Inflammatory macrophage treated with lipopolysaccharide for 1 hour (primary cell): ENCODE results near the gene RABGEF1.
A peak's percentile ranks its signal among the peaks of the same experiment; 100 is the strongest.
"Not testable (repeated sequence)": the region's sequence is repeated elsewhere in the genome, so short reads cannot be mapped to it uniquely, and the experiment has no call there.

Source experiments
- DNase-seq, 2 donors: peaks; one replicate each; pipeline ENCODE4 v3.0.0-alpha.2; 2020 to 2022

Gene RABGEF1

DNA sequence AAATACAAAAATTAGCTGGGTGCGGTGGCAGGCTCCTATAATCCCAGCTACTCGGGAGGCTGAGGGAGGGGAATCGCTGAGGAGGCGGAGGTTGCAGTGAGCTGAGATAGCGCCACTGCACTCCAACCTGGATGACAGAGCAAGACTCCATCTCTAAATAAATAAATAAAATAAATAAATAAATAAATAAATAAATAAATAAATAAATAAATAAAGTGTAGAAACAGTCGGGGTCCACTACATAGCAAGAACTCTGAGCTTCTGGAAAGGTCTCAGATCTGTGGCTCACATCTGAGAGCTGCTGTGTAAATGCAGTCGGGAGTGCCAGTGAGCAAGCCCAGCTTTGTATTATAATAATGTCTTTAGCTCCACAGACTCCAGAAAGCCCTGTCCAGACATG lies 76.1 kb downstream of the RABGEF1 start:
- DNase-seq, result not testable (repeated sequence)

DNA sequence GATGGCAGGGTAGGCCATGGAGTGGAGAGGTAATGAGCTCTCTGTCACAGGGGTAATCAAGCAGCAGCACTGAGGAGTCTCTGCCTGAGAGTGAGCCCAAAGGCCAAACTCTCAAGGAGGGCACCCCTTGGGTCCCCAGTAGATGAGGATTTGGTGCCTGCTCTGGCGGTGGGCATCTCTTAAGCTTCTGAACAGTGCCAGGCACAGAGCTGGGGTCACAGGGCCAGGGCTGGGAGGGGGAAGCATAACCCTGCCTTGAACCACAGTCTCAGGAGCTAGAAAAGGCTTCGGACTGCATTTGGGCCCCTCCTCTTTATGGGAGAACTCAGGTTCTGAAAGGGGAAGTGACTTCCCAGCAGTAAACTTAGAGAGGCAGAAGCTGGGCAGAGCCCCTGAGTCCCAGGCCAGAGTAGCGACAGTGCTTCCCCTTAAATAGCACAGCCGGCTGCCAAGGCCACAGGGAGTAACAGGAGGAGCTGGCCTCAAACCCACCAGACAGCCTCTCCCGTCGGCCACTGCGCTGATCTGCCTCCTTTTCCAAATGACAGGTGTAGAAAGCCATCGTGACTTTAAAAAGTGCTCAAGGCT lies 76.8 kb downstream of the RABGEF1 start:
- DNase-seq, result not testable (repeated sequence)

DNA sequence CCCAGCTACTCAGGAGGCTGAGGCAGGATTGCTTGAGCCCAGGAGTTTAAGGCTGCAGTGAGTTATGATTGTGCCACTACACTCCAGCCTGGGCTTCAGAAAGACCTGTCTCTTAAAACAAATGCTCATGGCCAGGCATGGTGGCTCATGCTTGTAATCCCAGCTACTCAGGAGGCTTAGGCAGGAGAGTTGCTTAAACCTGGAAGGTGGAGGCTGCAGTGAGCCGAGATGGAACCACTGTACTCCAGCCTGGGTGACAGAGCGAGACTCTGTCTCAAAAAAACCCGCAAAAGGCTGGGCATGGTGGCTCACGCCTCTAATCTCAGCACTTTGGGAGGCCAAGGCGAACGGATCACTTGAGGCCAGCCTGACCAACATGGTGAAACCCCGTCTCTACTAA lies 77.4 kb downstream of the RABGEF1 start:
- not testable (repeated sequence) for DNase-seq

DNA sequence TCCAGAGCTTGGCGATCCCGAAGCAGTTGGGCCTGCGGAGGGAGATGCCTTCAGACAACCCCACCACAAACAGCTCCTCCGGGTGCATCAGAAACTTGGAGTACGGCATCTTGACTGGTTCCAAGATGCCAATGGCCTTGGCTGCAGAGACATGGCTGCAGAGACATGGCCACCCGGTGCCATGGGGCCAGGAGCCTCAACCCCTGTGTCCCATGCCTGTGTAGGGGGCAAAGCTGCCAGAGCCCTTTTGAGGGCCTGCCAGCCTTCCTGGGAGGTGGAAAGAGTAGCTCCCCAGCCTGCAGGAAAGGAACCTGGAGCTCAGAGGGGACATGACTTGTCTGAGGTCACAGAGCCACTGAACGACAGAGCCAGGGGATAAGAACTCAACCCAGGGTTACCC lies 83.5 kb downstream of the RABGEF1 start:
- DNase-seq, result no peak

DNA sequence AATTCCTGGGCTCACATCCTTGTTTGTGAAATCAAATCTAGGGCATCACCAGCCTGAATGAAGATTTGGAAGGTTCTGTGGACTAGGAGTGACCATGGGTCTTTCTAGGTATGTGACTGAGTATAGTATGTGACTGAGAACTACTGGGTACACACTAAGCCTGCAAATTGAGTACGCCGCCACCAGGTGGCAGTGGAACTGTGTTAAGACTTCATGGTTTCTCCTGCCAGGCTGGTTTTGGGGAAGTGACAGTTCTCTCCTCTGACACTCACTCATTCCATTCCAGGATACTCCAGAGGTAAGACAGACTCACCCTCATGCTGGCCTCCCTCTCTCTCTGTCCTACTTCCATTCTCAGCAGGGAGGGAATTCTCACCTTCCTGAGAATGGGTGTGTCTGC lies 85.0 kb downstream of the RABGEF1 start:
- DNase-seq, result peak; percentile 52 to 78

DNA sequence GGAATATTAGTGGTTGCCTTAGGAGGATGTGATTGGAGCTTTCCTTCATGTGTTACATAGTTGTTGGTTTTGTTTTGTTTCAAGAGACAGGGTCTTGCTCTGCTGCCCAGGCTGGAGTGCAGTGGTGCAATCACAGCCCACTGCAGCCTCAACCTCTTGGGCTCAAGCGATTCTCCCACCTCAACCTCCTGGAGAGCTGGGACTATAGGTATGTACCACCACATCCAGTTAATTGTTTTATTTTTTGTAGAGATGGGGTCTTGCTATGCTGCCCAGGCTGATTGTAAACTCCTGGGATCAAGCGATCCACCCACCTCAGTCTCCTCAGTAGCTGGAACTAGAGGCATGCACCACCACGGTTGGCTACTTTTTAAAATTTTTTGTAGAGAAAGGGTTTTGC lies 86.1 kb downstream of the RABGEF1 start:
- no peak for DNase-seq

DNA sequence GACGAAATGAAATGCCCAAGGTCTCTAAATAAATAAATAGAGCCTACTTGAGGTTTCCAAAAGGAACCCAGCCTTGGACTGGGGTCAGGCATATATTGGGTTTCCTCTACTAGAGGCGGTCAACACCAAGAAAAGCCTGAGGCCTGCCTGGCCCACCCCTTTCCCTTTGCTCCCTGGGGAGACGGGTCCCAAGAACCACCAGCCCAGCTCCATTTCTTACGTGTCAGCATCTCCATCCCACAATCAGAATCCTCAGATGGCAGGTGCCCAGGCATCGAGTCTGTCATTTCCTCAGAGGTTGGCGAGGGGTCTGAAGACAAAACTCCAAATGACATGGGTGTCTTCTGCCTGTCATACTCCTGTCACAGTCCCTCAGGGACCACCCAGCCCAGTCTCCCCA lies 90.4 kb downstream of the RABGEF1 start:
- DNase-seq, result not testable (repeated sequence)

DNA sequence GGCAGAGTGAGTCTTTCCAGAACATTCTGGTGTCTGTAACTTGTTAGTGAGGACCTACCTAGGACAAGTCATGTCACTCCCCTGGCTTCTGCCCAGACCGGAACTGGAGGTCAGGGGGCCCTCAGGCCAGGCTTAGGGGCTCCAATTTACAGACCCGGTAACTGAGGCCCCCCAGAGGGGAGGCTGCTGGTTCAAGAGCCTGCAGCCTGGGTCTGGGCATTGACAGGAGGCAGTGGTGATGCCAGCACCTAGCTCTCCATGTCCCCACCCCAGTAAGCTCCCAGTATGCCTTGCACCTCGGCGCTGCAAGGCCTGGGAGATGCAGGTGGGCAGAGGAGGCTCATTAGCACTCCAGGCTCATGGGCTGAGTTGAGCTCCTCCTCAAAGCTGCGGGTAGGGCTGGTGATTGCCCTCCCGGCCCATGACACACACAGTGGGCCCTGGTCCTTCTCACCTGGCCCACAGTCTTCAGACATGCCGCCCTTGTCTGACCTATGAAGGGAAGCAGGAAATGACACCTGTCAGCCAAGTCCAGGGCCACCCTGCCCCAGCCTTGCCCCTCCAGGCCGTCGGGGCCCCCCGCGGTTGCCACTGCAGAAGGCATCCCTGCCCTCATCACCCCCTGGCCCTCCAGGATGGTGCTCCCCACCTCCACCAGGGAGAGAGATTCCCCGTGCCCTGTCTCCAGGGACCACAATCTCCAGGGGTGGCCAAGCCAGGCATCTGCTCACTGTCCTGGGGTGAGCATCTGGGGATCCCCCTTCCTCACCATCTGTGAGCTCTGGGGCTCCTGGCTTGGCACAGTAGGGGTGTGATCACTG lies 92.2 kb downstream of the RABGEF1 start:
- no peak for DNase-seq

DNA sequence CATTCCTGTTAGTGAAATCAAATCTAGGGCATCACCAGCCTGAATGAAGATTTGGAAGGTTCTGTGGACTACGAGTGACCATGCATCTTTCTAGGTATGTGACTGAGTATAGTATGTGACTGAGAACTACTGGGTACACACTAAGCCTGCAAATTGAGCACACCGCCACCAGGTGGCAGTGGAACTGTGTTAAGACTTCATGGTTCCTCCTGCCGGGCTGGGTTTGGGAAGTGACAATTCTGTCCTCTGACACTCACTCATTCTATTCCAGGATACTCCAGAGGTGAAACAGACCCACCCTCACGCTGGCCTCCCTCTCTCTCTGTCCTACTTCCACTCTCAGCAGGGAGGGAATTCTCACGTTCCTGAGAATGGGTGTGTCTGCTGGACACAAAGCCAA lies 96.5 kb downstream of the RABGEF1 start:
- peak; percentile 70 to 91 for DNase-seq

DNA sequence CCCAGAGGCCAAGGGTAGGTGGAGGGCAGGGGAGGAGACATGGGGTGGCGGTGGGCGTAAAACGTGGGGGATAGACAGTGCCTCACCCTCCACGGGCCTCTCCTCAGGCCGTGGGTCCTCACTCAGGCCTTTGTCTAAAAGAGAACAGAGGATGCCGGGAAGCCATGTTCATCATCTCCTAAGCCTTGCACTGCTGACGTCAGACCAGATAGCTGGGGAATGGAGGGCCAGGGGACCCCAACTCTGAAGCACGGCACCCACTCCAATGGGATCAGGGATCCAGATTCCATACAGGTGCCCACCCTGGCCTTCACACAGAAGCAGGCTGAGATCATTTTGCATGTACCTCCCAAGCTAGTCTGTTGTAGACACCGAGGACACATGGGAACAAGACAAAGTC lies 97.1 kb downstream of the RABGEF1 start:
- no peak for DNase-seq

DNA sequence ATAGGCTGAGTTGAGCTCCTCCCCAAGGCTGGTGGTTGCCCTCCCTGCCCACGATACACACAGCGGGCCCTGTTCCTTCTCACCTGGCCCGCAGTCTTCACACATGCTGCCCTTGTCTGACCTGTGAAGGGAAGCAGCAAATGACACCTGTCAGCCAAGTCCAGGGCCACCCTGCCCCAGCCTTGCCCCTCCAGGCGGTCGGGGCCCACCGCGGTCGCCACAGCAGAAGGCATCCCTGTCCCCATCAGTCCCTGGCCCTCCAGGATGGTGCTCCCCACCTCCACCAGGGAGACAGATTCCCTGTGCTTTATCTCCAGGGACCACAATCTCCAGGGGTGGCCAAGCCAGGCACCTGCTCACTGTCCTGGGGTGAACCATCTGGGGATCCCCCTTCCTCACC lies 99.3 kb downstream of the RABGEF1 start:
- no peak for DNase-seq

DNA sequence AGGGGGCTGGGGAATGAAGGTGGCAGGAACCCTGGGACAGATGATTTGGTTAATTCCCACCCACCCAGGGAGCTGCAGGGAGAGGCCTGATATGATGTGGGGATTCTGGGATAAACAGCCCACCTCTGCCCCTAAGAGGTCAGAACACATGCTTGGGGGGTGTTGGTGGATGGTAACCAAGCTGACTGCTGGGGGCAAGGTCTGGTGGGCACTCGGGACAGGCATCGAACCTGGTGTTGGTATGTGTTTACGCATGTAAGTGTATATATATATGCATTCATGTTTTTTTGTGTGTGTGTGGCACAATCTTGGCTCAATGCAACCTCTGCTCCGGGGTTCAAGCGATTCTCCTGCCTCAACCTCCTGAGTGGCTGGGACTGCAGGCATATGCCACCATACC lies 99.8 kb downstream of the RABGEF1 start:
- no peak for DNase-seq

DNA sequence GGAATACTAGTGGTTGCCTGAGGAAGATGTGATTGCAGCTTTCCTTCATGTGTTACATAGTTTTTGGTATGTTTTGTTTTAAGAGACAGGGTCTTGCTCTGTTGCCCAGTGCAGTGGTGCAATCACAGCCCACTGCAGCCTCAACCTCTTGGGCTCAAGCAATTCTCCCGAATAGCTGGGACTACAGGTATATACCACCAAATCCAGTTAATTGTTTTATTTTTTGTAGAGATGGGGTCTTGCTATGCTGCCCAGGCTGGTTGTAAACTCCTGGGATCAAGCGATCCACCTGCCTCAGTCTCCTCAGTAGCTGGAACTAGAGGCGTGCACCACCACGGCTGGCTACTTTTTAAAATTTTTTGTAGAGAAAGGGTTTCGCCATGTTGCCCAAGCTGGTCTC lies 101.4 kb downstream of the RABGEF1 start:
- no peak for DNase-seq

DNA sequence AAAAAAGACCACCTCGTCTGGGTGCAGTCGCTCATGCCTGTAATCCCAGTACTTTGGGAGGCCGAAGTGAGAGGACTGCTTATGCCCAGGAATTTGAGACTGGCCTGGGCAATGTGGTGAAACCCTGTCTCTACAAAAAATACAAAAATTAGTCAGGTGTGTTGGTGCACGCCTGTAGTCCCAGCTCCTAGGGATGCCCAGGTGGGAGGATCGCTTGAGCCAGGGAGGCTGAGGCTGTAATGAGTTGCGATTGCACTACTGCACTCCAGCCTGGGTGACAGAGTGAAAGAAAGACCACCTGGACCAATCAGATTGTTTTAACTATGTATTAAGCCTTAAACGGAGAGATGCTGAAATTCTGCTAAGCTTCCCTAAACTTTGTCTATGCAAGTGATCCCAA lies 103.0 kb downstream of the RABGEF1 start:
- DNase-seq, result not testable (repeated sequence)

DNA sequence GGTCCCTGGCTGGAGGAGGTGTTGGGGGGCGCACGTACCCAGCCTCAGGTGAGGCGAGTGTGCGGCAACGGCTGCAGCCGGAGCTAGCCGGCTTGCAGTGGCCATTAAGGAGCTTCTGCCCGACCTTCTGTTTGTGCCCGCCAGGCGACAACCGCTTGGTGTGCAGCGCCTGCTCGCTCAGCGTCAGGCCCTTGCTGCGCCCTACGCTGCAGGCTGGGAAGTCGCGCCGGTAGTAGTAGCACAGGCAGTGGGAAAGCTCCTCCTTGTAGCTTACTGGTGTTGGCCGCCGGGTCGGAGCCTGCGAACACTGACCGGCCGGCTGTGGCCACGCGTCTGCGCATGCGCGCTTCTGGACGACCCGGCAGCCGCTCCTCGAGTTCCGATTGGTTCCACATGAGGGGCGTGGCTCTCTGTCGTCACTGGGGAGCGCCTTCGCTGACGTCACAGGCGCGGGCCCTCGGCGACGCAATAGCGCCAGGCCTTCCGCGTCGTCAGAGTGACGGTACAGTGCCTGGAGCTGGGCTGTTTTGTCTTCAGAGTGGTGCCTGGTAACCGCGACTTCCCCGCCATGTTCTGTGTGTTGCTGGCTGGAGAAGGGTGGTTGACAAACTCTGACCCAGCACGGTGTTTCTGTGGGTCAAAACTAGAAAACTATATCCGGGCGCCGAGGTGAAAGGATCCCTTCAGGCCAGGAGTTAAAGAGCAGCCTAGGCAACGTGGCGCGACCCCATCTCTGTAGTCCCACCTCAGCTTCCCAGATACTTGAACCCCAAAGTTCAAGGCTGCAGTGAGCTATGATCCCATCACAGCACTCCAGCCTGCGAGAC lies 104.2 kb downstream of the RABGEF1 start:
- peak; percentile 97 to 100 for DNase-seq

DNA sequence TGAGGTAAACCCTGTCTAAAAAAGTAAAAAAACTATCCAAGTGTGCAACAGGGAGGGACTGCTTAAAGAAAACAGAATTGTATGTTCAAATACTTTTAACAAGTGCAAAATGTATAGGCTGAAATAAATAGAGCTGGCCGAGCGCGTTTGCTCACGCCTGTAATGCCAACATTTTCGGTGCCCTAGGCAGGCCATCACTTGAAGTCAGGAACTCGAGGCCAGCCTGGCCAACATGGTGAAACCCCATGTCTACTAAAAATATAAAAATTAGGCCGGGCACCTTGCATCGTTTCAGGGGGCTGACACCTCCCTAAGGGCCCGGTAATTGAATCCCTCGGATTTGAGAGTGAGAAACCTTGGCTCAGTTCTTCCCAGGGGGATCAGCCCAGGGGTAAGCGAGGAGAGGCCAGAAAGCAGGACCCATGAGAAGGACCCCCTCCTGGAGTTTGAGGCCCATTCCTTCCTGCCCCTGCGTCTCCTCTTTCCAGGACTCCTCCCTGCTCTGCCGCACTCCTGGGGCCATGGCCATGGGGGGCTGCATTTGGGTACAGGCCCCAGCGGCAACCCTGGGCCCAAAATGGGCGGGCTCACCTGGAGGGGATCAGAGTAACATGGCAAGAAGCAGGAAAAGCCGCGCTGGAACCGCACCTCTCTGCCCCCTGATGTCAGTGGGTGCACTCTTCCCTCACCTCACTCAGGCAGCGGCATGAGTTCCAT lies 105.0 kb downstream of the RABGEF1 start:
- no peak for DNase-seq

DNA sequence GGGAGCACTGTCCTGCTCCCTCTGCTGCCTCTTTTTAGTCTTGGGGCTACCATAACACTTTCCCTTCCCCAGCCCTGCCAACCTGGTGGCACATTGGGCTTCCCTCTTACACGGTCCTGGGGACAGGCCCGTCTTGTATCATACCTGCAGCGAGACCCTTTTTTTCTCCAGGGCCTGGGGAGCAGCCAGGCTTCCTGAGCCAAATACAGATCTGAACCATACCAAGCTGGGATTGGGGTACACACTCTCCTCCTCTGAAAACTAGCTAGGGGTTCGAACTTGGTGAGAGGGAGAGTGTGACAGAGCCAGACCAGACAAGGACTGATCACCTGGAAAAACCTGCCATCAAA lies 105.5 kb downstream of the RABGEF1 start:
- not testable (repeated sequence) for DNase-seq

DNA sequence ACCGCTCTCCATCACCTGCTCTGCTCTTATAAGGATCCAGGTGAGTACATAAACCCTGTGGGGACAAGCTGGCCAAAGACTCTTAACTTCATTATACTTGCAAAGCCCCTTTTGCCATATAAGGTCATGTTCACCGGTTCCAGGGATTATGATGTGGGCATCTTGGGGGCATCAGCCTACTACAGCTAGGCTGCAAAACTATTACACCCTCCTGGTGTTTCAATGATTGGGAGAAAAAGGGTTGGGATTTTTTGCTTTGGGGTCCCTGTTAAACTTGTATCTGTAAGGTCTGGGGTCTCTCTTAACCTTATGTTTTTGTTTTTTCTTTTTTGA lies 107.0 kb downstream of the RABGEF1 start:
- not testable (repeated sequence) for DNase-seq

DNA sequence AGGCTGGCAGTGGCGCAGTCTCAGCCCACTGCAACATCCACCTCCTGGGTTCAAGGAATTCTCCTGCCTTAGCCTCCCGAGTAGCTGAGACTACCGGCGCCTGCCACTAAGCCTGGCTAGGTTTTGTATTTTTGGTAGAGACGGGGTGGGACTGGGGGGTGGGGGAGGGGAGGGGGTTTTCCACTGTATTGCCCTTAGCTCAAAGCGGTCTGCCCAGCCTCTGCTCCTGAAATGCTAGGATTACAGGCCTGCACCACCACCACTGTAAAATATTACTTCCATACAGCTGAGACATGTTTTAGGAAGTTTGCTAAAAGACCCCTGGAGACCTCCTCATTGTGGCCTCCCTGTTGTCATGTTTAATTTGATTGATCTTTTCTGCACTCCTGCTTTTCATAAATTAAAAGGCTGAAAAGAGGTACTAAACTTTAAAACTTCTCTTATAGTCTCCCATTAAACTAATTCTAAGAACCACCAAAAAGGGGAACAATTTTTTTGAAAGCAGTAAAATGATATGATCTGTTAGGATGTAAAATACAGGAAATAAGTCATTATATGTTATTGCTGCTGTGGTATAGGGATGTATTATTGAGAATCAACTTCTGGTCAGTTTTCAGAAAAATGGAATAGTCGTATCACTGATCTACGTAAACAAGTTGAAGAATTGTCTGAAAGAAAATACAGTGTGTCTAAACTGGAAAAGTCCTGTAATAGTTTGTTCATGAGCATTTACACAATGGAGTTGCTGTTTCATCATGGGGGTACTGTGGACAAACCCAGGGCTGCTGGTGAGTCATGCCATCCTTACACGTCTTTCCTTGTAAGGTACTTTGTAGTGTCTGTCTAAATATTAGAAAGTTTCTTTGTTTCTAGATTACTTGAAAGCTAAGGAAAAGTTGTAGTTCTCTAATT lies 107.6 kb downstream of the RABGEF1 start:
- peak; percentile 87 to 92 for DNase-seq

DNA sequence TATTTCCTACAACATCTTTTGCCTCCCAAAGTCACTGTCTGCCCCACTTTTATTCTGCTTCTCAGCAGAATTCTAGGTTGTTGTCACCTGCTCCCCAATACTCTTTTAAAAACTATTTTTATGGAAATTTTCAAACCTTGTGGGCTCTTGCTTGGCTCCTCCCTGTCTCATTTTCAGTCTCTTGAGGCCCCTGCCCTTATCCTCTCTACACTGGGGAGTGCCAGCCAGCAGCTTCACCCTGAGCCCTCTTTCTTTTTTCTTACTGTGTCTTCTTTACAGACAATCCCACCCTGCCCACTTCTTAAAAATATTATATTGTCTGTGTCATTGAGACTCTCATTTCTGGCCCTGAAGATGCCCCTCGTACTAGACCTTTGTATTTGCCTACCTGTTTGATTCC lies 118.8 kb downstream of the RABGEF1 start:
- no peak for DNase-seq

DNA sequence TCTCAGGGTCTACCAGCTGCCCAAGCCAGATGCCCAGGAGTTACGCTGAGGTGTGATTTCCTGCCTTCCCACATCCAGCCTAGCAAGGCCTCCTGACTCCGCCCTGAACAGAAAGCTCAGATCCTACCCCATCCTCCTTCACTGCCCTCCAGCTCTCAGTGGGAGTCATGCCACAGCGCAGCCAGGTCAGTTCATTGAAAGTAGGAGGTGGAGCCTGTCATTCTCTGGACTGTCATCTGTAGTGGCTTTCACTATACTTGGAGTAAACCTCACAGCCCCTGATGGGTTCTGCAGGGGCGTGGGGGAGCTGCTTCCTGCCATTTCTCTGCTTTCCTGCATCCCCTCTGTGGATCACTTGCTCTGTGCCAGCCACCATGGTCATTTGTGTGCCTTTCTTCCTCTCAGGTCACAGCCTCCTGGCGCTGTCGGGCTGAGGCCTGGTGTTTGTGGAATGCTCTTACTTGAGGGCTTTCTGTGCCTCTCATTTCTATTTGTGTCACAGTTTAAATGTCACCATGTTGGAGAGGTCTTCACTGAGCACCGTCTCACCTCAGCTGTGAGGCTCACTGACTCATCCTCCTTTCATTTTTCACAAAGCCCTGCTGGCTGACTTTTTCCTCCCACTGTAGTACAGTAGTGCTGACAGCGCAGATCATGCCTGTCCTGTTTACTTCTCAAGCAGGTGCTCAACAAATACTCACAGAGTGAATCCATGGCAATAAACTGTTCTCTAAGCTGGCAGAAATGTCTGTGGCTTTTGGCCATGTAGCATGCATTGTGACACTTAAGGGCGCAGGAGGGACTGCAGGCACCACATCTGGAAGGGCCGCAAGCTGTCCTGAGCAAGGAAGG lies 119.5 kb downstream of the RABGEF1 start:
- no peak for DNase-seq
